Prostate gland (tissue), 2 donors: ENCODE measurements around the gene NCOA6. TPM values are rescaled to one million over a fixed set of nuclear protein-coding genes. Genes with fewer than 3 reads are reported as not detected.

Experiments used
- DNase-seq: peaks from one replicate; pipeline ENCODE4 v3.0.0-alpha.2; 2019; ENCODE audit warnings: low spot score
- H3K27ac ChIP-seq, 2 donors: fragments of 200-600 bp; sonication (generic); 2 replicates each; pipeline ENCODE4 v1.5.1; 2017 to 2019
- H3K27me3 ChIP-seq: fragments of 200-600 bp; sonication (generic); replicated peaks from 2 replicates; pipeline ENCODE4 v1.5.1; 2019; ENCODE audit not compliant: insufficient read depth
- H3K36me3 ChIP-seq, 2 donors: fragments of 200-600 bp; sonication (generic); 1 replicate in 1 of 2; 2 replicates in 1 of 2; pipeline versions ENCODE4 v1.5.1 to v1.8.1; 2017 to 2019
- H3K4me1 ChIP-seq: fragments of 200-600 bp; sonication (generic); replicated peaks from 2 replicates; pipeline ENCODE4 v1.5.1; 2019
- H3K4me3 ChIP-seq, 2 donors: fragments of 200-600 bp; sonication (generic); 2 replicates each; pipeline ENCODE4 v1.5.1; 2017 to 2019
- H3K9me3 ChIP-seq: fragments of 200-600 bp; sonication (generic); 2 replicates; pipeline ENCODE4 v1.5.1; 2017
- CTCF ChIP-seq, 4 experiments: fragments of 200-600 bp in 2 of 4; fragments of 450-650 bp in 2 of 4; sonication (generic) in 2 of 4; IDR thresholded peaks; 1 replicate in 3 of 4; 2 replicates in 1 of 4; pipeline ENCODE4 v1.5.1; 2016 to 2019; ENCODE audit warnings: antibody characterized with exemption in 4 of 4, mild to moderate bottlenecking in 2 of 4, moderate library complexity in 2 of 4
- POLR2A ChIP-seq: fragments of 450-650 bp; IDR thresholded peaks from one replicate; pipeline ENCODE4 v1.6.1; 2016; ENCODE audit warnings: antibody characterized with exemption, mild to moderate bottlenecking
- POLR2AphosphoS5 ChIP-seq: sonication (generic); formaldehyde crosslinking; IDR thresholded peaks from one replicate; pipeline ENCODE4 v1.6.1; 2017; ENCODE audit warnings: antibody characterized with exemption
- WGBS: methylation state at CpG from one replicate; pipeline ENCODE4 v1.1.5; 2018; 5-methylcytosine and 5-hydroxymethylcytosine counted together
- intact Hi-C: fragments of 100-400 bp; cut with DNase I; formaldehyde crosslinking; loops from one replicate; pipeline ENCODE4 v1.14.2; 2022
- small RNA-seq, 2 donors: library from RNA; depleted of rRNA; stranded (forward); fragments of <200 nt; gene quantifications; one replicate each; pipeline ENCODE3, GENCODE V24; 2016
- total RNA-seq, 2 donors: library from RNA; depleted of rRNA; stranded (reverse); fragments of >200 nt; gene quantifications; one replicate each; pipeline ENCODE4 v1.1.0, GENCODE V29; 2016

The NCOA6 gene
- total RNA-seq, 2 donors from 2014 or later, result 19.6 to 43.7 TPM

- H3K27me3 ChIP-seq, result no peaks in the 10 kb centered on the region
- no peaks in the 10 kb centered on the region for H3K9me3 ChIP-seq
- no peak overlapping the region for H3K4me3 ChIP-seq
- no peaks in the 10 kb centered on the region for H3K36me3 ChIP-seq
- no peak overlapping the region for H3K27ac ChIP-seq
- TF ChIP-seq POLR2AphosphoS5, result no peak
- no peak for TF ChIP-seq CTCF (IDR thresholded peaks at IDR 0.05)
- TF ChIP-seq POLR2A, result no peak
- intact Hi-C loops, result no loop called here
- no peak for DNase-seq
- H3K4me1 ChIP-seq, result no peaks in the 10 kb centered on the region
- WGBS, result 14% methylated on average over 3 of the region's 3 CpGs
These were observed 149.9 kb downstream of the NCOA6 start for GRCh38 chr20:34675561-34675960.

DNA sequence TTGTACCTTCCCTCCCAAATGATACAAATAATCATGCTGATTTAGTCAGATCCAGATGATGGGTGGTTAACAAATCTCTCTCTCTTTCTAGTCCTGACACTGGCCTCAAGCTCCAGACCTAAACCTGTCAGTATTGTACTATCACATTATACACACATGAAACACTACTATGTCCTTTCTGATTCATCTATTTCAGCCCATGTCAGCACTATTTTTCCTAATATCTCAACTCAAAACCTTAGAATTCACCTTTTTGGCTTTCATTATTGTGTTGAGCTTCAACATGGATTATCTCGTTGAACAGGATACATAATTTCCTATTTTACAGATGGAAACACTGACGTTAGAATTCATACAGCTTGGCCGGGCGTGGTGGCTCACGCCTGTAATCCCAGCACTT, 152.0 kb downstream of the NCOA6 start:
- Histone ChIP-seq H3K4me1 (no peaks in the 10 kb centered on the region), H3K27ac (no peak overlapping the region), H3K4me3 (no peak overlapping the region), H3K27me3 (no peaks in the 10 kb centered on the region), H3K9me3 (no peaks in the 10 kb centered on the region), H3K36me3 (no peaks in the 10 kb centered on the region)
- no peak for DNase-seq
- no peak for TF ChIP-seq POLR2A
- TF ChIP-seq CTCF (IDR thresholded peaks at IDR 0.05), result no peak
- no peak for TF ChIP-seq POLR2AphosphoS5
- WGBS, result 93% methylated on average over 5 of the region's 5 CpGs
- intact Hi-C loops, result no loop called here

GRCh38 chr20:34669094-34669493, 156.4 kb downstream of the NCOA6 start:
- intact Hi-C loops, result no loop called here

More at GRCh38 chr20:34669094-34669493, 156.4 kb downstream of the NCOA6 start:
- 100% methylated on average over 1 of the region's 1 CpG for WGBS
- TF ChIP-seq POLR2A, result no peak
- no peak for TF ChIP-seq CTCF (IDR thresholded peaks at IDR 0.05)
- TF ChIP-seq POLR2AphosphoS5, result no peak
- H3K36me3 ChIP-seq, result no peaks in the 10 kb centered on the region
- no peak overlapping the region for H3K27ac ChIP-seq
- DNase-seq, result no peak
- no peak overlapping the region for H3K4me3 ChIP-seq
- no peaks in the 10 kb centered on the region for H3K27me3 ChIP-seq
- no peaks in the 10 kb centered on the region for H3K4me1 ChIP-seq
- no peaks in the 10 kb centered on the region for H3K9me3 ChIP-seq

Small RNA genes lying within 50 kb of the gene (small RNA-seq; reads per million reads assigned to genes)
- 0 reads per million in 2 donors for gene AL118520.1

Other genes with a start within 250 kb of the NCOA6 start
- gene PIGU, start 148.6 kb downstream of the NCOA6 start, total RNA-seq, result 10 to 100 TPM; 18.2 to 26.4 TPM
- 10 to 100 TPM; 26.0 to 39.4 TPM for gene TP53INP2, start 121.3 kb downstream of the NCOA6 start, total RNA-seq
- gene GGT7, start 47.2 kb upstream of the NCOA6 start, total RNA-seq, result 10 to 100 TPM; 22.0 to 28.3 TPM
- gene ACSS2, start 51.0 kb upstream of the NCOA6 start, total RNA-seq, result 10 to 100 TPM; 37.4 to 44.2 TPM
- gene GSS, start 130.2 kb upstream of the NCOA6 start, total RNA-seq, result 100 to 1,000 TPM in 1 of 2 donors, 10 to 100 TPM in 1; 84.4 to 101 TPM
- gene MYH7B, start 130.2 kb upstream of the NCOA6 start, total RNA-seq, result 10 to 100 TPM in 1 of 2 donors, under 1 TPM in 1; 0.27 to 11.5 TPM